PC-3 (cell line): ENCODE data around the gene DLG2.
A peak's percentile ranks its signal among the peaks of the same experiment; 100 is the strongest.

Experiments
- EZH2 ChIP-seq: fragments of 300-600 bp; sonication (generic); IDR thresholded peaks from one replicate; pipeline ENCODE4 v1.6.1; 2017; ENCODE audit warnings: antibody characterized with exemption, mild to moderate bottlenecking, low read length; ENCODE audit not compliant: unreplicated experiment
- TF ChIP-seq, protein P1 (sequence below): fragments of 300-600 bp; sonication (generic); conservative IDR thresholded peaks from 2 replicates; pipeline ENCODE4 v1.5.1; 2017; ENCODE audit warnings: antibody characterized with exemption, low read depth, mild to moderate bottlenecking, low read length

DNA sequence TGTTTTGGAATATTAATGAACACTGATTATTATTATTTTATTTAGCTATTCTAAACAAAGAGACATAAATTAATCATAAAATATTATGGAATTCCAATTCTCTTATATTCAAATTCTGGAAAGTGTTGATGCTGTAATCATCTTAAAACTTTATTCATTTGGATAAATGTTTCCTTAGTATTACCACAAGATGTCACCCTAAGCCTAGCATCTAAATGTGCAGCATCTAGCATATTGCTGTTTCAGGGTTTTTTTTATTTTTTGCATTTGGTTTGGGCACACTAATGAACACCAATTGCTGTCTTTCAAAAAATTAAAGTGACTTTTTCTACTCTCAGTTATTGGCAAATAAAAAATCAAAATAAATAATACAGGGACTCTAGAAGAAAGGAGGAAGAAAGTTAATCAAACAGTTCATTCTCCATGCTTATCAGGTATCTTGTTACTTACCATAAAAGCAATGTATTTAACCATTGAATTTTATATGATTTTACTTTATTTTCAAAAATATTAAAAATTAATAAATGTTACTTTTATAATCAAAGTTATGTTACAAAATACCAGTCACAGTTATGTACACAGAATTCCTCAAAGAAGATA is 31.8 kb downstream of the DLG2 start:
- TF ChIP-seq, protein P1, sequence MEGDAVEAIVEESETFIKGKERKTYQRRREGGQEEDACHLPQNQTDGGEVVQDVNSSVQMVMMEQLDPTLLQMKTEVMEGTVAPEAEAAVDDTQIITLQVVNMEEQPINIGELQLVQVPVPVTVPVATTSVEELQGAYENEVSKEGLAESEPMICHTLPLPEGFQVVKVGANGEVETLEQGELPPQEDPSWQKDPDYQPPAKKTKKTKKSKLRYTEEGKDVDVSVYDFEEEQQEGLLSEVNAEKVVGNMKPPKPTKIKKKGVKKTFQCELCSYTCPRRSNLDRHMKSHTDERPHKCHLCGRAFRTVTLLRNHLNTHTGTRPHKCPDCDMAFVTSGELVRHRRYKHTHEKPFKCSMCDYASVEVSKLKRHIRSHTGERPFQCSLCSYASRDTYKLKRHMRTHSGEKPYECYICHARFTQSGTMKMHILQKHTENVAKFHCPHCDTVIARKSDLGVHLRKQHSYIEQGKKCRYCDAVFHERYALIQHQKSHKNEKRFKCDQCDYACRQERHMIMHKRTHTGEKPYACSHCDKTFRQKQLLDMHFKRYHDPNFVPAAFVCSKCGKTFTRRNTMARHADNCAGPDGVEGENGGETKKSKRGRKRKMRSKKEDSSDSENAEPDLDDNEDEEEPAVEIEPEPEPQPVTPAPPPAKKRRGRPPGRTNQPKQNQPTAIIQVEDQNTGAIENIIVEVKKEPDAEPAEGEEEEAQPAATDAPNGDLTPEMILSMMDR = peak; percentile 89
- no peak for TF ChIP-seq EZH2
